Uterus (tissue), 2 donors: Measurements from ENCODE around the gene HES4.

Experiments used
- CTCF ChIP-seq, 4 experiments: fragments of 200-600 bp in 2 of 4; fragments of 450-650 bp in 2 of 4; sonication (generic) in 2 of 4; IDR thresholded peaks; one replicate each; pipeline ENCODE4 v1.5.1; 2016 to 2019; ENCODE audit warnings: antibody characterized with exemption in 4 of 4, mild to moderate bottlenecking in 2 of 4, moderate library complexity in 1 of 4
- POLR2A ChIP-seq, 2 donors: fragments of 450-650 bp; IDR thresholded peaks; one replicate each; pipeline ENCODE4 v1.6.1; 2016; ENCODE audit warnings: antibody characterized with exemption in 2 of 2, mild to moderate bottlenecking in 1 of 2, moderate library complexity in 1 of 2

GRCh38 chr1:1021920-1022259, 22.0 kb upstream of the HES4 start:
- TF ChIP-seq POLR2A (IDR thresholded peaks at IDR 0.05) (no peak), CTCF (IDR thresholded peaks at IDR 0.05) (no peak)
